ENCODE results near the gene ROR2.

Gene ROR2

GRCh38 chr9:91723420-91724067 is 226.5 kb downstream of the ROR2 start:
- no peaks in the 10 kb centered on the region for H3K9me3 Mint-ChIP-seq
- no peak overlapping the region for H3K4me3 Mint-ChIP-seq
- no peak overlapping the region for H3K27ac Mint-ChIP-seq
- H3K27me3 Mint-ChIP-seq (ENCODE audit: low read depth): no peaks in the 10 kb centered on the region
- TF ChIP-seq CTCF (IDR thresholded peaks at IDR 0.05; ENCODE audit: unreplicated experiment in 3 of 3): no peak
- H3K4me1 Mint-ChIP-seq: no peaks in the 10 kb centered on the region
- H3K36me3 Mint-ChIP-seq (ENCODE audit: low read depth): peaks cover 32% of the 10 kb centered on the region

- H3K36me3 Mint-ChIP-seq (ENCODE audit: low read depth): peaks cover 28% of the 10 kb centered on the region
- no peaks in the 10 kb centered on the region for H3K27me3 Mint-ChIP-seq (ENCODE audit: low read depth)
- H3K27ac Mint-ChIP-seq: no peak overlapping the region
- TF ChIP-seq CTCF (IDR thresholded peaks at IDR 0.05; ENCODE audit: unreplicated experiment in 3 of 3): no peak
- H3K4me3 Mint-ChIP-seq: no peak overlapping the region
- H3K4me1 Mint-ChIP-seq: no peaks in the 10 kb centered on the region
- H3K9me3 Mint-ChIP-seq: peaks cover 3% of the 10 kb centered on the region
Observed at GRCh38 chr9:91720751-91721705, 229.0 kb downstream of the ROR2 start.

- peaks cover 24% of the 10 kb centered on the region for H3K36me3 Mint-ChIP-seq (ENCODE audit: low read depth)
Observed at GRCh38 chr9:91720313-91720712, 229.7 kb downstream of the ROR2 start.

GRCh38 chr9:91718071-91718470 is 232.0 kb downstream of the ROR2 start:
- TF ChIP-seq CTCF (IDR thresholded peaks at IDR 0.05; ENCODE audit: unreplicated experiment in 3 of 3): no peak
- Mint-ChIP-seq H3K36me3 (ENCODE audit: low read depth) (peaks cover 14% of the 10 kb centered on the region), H3K4me3 (no peak overlapping the region), H3K9me3 (peaks cover 3% of the 10 kb centered on the region), H3K27ac (no peak overlapping the region), H3K4me1 (no peaks in the 10 kb centered on the region), H3K27me3 (ENCODE audit: low read depth) (no peaks in the 10 kb centered on the region)

More at GRCh38 chr9:91720313-91720712, 229.7 kb downstream of the ROR2 start:
- TF ChIP-seq CTCF (IDR thresholded peaks at IDR 0.05; ENCODE audit: unreplicated experiment in 3 of 3): no peak
- peaks cover 3% of the 10 kb centered on the region for H3K9me3 Mint-ChIP-seq
- no peak overlapping the region for H3K27ac Mint-ChIP-seq
- no peaks in the 10 kb centered on the region for H3K4me1 Mint-ChIP-seq
- H3K4me3 Mint-ChIP-seq: no peak overlapping the region
- no peaks in the 10 kb centered on the region for H3K27me3 Mint-ChIP-seq (ENCODE audit: low read depth)

DNA sequence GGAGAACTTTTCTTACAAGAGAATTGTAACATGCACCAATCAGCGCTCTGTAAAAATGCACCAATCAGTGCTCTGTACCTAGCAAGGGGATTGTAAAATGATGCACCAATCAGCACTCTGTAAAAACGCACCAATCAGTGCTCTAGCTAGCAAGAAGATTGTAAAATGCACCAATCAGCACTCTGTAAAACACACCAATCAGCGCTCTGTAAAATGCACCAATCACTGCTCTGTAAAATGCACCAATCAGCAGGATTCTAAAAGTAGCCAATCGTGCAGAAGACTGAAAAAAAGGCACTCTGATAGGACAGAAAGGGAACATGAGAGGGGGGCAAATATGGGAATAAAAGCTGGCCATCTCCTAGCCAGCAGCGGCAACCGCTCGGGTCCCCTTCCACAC is 233.2 kb downstream of the ROR2 start:
- H3K36me3 Mint-ChIP-seq (ENCODE audit: low read depth): peaks cover 5% of the 10 kb centered on the region
- H3K4me3 Mint-ChIP-seq: no peak overlapping the region
- peaks cover 3% of the 10 kb centered on the region for H3K9me3 Mint-ChIP-seq
- no peaks in the 10 kb centered on the region for H3K27me3 Mint-ChIP-seq (ENCODE audit: low read depth)
- H3K4me1 Mint-ChIP-seq: peaks cover 5% of the 10 kb centered on the region
- no peak for TF ChIP-seq CTCF (IDR thresholded peaks at IDR 0.05; ENCODE audit: unreplicated experiment in 3 of 3)
- no peak overlapping the region for H3K27ac Mint-ChIP-seq
